UCSD-AML1 (cell line): ENCODE data around the gene CARS2.
"Not testable (repeated sequence)": the region's sequence is repeated elsewhere in the genome, so short reads cannot be mapped to it uniquely, and the experiment has no call there.

ENCODE experiments used
- DNase-seq: peaks from one replicate; lab custom pipeline; 2025; ENCODE audit not compliant: unreplicated experiment; lab: John Stamatoyannopoulos, UW

The CARS2 gene

DNA sequence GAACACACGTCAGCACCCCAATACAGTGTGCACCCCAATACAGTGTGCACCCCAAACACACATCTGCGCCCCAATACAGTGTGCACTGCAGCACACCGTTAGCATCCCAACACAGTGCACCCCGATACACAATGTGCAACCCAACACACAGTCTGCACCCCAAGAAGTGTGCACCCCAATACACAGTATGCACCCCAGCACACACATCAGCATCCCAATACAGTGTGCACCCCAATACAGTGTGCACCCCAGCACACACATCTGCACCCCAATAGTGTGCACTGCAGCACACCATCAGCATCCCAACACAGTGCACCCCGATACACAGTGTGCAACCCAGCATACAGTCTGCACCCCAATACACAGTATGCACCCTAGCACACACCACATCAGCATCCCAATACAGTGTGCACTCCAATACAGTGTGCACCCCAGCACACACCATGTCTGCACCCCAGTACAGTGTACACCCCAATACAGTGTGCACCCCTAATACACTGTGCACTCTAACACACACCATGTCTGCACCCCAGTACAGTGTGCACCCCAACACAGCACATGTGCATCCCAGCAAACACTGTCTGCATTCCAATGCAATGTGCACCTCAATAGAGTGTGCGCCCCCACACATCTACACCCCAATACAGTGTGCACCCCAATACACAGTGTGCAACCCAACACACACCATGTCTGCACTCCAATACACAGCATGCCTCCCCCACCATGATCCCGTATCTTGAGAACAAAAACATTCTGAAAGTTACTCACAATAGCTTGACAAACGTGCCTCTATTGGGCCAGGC is 855 bp upstream of the CARS2 start:
- DNase-seq, result no peak

DNA sequence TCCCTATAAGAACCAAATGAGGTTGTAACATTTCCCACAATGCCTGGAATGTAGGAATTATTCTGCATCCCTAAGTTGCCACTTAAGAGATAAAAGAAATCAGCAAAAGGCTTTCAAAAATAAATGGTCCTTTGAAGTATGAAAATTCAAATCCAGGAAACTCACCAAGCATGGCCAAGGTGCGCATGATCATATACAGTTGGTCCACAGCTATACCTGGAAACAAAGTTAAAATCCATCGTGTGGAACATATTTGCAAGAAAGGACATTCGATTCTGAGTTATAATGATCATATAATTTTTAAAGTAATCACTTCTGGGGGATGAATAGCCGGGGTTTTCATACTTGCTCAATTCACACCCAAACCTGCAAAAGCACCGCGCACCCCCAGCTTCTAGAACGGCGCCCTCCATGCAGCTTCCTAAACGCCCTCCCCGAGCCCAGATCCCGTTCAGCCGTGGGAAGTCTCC is 525 bp downstream of the CARS2 start:
- no peak for DNase-seq

DNA sequence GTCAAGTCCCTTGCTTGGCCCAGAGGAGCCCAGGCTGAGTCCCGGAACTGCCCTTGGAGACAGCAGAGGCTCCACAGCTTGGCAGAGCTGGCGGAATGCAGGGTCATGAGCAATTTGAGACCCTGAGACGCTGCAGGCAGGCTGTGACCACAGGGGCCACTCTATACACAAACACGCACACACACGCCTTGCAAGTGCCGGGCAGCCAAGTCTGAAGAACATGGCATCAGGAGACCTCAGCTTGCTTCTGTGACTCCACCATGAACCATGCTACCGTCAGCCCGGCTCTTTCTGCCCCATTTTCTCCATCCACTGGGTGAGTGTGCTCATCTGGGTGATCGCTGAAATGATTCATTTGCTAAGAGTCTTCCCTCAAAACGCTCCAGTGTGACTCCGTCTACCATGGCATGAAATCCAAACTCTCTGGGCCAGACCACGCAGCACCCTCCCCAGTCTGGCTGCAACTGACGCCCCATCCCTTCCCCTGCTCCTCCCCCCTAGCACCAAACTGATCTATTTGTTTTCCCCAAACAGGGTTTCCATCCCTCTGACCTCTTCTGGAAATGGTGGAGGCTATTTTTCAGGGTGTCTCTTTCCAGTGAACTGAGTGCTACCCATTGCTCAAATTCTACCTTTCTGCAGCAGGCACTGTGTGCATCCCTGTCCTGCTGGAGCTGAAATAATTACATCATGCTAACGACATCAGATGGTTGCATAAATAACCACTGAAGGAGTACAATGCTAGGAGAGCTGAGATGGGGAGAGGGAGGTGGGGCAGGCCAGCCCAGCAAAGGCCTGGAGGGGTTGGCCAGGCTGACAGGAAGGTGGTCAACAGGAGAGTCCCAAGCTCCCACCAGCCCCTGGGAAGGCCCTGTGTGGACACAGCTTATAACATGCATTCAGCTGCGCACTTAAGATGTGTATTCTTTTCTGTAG is 3.1 kb downstream of the CARS2 start:
- DNase-seq, result no peak

DNA sequence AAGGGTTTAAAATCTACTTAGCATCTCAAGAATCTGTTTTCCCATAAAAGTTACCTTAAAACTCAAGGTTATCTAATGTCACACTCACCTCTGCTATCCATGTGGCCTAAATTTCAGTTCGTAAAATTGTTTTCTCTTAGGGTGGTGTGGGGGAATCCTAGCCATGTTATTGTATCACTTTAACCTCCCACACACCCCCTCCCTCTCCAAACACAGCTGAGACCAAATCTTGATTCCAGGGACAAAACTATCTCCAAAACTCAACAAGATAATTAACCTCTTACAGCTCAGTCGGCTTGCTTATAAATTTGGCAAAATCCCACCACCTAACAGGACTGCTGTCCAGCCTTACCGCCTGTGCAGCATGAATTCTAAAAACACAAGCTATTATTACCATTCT is 3.8 kb downstream of the CARS2 start:
- no peak for DNase-seq

DNA sequence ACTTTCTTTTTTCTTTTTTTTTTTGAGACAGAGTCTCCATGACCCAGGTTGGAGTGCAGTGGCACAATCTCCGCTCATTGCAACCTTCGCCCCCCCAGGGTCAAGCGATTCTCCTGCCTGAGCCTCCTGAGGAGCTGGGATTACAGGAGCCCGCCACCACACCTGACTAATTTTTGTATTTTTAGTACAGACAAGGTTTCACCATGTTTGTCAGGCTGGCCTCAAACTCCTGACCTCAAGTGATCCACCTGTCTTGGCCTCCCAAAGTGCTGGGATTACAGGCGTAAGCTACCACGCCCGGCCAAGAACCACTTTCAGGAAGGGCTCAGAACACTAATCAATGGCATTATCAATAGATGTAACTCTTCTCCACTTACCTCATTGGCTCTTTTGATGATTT is 4.9 kb downstream of the CARS2 start:
- DNase-seq, result not testable (repeated sequence)

DNA sequence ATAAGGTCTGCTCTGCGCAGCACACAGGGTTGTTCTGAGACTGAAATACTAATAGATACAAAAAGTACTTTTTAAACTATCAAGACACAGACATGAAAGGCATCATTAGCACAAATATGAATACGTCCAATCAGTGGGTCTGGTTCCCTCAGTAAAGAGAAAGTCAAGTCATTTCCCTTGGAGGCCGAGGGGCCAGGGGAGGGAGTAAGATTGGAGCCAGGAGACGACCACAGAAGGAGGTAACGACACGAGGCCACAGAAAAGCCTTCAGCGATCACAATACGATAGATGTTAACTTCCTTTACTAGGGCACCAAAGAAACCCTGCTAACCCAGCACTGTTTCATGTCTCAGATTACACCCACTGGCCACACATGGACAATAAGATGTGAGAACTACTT is 5.3 kb downstream of the CARS2 start:
- DNase-seq, result no peak

DNA sequence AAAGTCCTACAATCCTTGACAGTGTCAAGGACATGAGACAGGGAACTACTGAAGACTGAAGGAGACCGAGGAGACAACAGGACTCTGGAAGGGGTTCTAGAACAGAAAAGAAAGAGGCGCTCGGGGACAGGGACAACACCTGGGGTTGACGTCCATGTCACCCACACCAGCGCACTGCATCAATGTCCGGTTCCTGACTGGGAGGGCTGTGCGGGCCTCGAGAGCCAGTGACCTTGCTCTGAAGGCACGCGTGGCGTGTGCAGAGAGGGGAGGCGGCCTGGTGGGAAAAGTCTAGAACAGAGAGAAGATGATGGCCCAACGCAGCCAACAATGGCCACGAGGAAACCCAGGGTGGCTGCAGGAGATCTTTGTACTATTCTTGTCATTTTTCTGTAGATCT is 5.7 kb downstream of the CARS2 start:
- no peak for DNase-seq

DNA sequence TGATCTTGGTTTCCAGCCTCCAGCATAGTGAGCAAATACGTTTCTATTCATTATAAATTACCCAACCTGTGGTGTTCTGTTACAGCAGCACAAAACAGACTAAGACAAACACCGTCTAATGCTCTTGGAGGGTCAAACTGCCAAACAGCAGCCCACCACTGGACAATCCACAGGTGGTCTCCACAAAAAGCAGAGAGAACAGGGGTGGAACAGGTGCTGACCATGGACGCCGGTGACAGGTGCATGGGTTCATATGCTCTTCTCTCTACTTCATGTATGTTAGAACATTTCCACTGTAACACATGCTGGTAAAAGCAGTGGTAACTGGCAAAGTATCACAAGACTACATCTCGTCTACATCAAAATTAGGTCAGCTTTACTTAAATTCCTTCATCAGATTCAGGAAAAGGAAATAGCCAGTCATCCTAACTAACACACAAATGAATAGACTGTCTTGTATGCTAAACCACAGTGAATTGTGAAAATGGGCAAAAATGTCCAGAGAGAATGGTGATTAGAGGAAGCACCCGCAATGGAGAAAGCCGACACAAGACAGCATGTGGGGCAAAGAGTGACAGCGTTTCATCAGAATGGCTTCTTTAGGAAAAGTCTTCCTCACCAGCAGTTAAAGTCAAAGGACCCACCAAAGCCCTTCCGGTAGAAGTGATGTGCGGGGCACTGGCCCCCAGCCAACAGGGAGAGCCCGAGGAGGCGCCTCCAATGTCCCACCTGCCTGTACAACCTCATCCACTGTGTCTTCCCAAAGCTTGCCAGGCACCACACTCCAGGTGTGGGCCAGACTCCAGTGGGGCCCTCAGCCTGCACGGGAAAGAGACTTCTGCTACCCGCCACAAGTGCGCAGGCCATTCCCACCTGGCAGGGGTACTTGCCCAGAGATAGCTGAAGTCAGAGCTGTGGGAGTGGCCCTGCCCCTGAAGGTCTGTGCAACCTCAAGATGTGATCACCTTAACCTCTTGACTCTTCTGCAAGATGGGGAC is 6.5 kb downstream of the CARS2 start:
- DNase-seq, result no peak

DNA sequence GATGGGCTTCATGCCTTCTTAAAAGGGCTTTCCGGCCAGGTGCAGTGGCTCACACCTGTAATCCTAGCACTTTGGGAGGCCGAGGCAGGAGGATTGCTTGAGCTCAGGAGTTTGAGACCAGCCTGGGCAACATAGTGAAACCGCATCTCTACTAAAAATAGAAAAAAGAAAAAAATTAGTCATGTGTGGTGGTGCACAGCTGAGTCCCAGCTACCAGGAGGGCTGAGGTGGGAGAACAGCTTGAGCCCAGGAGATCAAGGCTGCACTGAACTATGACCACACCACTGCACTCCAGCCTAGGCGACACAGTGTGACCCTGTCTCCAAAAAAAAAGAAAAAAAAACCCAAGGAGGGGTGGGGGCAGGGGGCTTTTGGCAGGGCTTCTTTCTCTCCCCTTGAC is 7.2 kb downstream of the CARS2 start:
- DNase-seq, result no peak

DNA sequence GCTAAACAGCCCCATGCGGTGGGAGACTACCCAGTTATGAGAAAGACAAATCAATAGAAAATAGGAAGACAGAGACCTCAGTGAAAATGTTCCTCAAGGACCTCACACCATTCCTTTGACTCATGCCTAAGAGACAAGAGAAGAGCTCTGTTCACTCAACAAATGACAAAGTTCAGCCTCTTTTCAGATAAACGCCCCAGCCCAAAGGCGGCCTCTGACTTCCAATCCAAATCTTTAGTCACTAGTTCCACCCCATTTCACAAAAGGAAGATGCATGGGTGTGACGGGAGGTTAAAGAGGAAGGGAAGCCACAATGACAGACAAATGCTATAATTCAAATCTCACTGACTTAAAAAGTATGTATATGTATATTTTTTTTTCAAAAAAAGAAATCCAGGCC is 8.1 kb downstream of the CARS2 start:
- no peak for DNase-seq

DNA sequence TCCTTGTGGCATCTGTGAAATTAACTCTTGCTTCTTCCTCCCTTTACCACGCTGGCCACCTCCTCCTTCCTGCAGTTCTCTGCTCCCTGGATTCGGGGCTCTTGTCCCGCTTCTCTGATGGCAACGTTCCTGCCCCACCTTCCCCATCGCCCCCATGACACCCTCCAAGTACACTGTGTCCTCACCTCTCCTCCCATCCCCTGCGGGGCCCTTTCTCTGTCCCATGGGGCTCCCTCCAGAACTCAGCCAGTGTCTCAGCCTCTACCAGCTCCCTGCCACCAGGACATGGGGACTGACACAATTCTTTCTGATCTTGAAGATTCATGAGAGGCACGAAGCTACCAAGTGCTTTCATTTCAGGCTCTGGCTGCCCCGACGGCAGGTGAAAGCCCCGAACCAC is 9.1 kb downstream of the CARS2 start:
- no peak for DNase-seq

DNA sequence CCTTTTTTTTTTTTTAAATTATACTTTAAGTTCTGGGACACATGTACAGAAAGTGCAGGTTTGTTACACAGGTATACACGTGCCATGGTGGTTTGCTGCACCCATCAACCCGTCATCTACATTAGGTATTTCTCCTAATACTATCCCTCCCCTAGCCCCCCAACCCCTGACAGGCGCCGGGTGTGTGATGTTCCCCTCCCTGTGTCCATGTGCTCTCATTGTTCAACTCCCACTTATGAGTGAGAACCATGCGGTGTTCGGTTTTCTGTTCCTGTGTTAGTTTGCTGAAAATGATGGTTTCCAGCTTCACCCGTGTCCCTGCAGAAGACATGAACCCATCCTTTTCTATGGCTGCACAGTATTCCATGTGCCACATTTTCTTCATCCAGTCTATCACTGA is 10.1 kb downstream of the CARS2 start:
- not testable (repeated sequence) for DNase-seq

DNA sequence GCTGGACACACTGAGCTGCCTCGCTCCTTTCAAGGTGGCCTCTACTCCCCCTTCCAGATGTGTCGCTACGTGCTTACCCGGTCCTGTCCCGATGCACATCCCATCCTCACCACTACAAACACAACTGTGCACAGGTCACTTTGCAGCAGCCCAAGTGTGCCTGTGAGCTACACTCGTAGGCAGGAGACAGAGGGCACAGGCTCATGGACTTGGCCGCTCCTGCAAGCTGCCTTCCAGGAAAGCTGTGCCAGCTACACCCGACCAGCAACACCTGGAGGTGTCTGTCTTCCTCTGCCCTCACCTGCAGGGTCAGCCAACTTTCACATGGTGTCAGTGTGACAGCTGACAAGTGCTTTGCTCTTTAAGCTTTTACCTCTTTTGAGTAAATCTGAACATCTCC is 15.4 kb downstream of the CARS2 start:
- no peak for DNase-seq

DNA sequence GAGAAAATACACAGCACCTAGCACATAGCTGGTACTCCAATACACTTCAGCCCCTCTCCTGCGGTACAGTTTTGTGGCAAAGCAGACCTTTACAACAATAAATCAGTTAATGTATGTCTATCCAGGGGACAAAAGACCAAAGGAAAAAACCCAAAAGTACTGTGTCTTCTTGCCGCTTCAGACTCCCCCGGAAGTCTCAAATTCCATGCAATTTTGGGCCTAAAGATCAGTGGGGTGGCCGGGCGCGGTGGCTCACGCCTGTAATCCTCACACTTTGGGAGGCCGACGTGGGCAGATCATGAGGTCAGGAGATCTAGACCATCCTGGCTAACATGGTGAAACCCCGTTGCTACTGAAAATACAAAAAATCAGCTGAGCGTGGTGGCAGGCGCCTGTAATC is 16.2 kb downstream of the CARS2 start:
- DNase-seq, result no peak

DNA sequence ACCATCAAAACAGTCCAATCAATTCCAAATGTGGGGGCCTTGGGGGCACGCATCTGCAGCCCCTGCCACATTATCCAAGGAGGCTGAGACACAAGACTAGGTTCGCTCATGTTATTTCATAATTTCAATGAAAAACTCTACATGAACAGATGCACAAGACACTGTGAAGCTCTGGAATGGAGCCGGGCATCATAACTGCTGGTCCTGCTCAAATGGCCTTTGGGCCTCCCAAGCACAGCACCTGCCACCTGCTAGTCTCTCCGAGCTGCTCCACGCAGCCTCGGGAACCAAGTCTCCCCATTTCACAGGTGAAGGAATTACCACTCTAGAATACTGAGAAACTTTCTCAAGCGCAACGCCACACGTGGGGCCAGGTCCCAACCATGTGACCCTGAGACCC is 16.9 kb downstream of the CARS2 start:
- DNase-seq, result no peak

DNA sequence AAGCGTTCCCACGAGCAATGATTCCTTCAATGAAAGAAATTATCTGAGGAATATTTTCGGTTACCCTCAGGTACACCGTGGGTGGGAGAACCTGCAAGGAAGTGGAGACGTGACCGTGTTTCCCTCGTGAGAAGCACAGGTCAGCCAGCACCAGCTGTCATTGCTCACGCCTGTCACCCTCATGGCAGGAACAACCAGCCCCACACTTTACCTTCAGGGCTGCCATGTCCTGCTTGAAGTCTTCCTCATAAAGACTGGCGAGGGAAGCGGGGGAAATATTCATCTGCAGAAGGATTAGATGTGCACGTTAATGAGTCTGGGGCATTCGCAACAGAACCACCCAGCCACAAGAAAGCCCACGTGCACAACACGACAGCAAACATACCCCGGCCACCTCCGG is 18.2 kb downstream of the CARS2 start:
- DNase-seq, result no peak

DNA sequence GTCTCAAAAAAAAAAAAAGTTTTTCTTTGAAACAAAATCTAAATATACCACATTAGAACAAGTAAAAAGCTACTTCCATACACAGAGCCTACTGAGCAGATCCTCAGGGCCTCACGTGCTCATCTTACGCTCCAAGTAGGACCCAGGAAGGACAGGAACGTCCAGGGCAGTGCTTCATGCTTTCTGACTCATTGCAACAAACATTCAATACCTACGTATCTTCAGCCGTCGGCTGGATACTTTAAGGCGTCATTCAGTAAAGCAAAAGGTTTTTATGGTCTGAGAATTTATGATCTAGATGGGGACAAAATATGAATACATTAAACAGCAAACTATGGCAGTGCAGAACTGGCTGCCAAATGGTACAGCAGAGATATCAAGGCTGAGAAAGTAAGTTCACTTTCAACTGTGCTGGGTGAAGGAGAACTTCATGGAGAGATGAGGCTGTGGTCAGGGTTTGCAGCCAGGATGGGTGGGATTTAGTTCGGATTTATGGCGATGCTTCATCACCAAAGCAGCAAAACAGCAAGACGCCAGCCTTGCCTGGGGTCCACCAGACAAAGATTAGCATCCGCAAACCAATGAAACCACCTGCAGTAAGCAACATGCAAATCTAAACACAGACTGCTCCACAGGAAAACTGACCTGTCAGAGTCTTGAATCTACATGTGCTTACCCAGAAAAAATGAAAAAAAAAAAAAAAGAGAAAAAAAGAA is 20.5 kb downstream of the CARS2 start:
- no peak for DNase-seq

DNA sequence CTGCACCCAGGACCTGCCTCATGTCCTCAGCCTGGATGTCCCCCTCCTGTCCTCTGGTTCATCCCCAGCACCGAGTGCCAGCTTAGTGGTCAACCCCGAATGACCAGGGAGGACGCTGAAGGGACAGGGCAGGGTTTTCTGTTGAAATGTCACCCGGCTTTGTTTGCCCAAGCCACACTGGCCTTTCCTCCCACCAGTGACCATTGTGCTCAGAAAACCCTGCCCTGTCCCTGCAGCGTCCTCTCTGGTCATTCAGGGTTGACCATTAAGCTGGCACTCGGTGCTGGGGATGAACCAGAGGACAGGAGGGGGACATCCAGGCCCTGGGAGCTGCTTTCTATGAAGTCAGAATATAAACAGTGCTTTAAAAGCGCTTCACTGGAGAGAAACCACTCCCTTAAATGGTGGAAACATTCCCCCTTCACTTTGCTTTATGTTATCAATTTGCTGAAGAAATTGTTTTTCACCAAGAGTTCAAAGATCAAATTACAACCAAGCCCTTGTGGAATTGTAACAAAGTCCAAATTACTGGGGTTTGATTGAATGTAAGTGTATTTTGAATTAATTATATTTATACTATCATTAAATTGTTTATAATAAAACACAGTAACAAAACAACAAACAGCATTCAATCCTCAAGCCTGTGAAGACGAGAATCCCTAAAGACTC is 21.4 kb downstream of the CARS2 start:
- no peak for DNase-seq

DNA sequence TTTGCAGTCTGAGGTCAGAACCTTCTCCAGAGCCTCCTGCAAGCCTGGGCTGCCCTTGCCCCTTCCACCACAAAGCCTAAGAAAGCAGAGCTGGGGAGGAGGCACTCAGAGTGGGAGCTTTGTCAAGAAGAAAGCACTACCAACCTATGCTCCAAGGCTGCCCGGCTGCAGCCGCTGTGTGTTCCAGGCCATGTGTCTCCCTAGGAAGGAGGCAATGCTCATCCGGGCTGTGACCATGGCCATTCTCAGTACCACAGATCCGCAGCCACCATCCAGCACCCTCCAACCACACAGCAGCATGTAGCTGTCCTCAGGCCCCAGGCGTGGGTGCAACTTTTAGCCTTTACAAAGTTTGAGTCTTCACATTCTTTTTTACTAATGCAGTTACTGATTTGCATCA is 22.0 kb downstream of the CARS2 start:
- DNase-seq, result no peak
